MCF 10A (cell line): ENCODE data around the gene MKNK1. TPM values are rescaled to one million over a fixed set of nuclear protein-coding genes. Genes with fewer than 3 reads are reported as not detected.

Source experiments
- BruUV-seq: library from RNA; stranded (reverse); fragments of 400-500 nt; replicated peaks from 2 replicates; lab custom pipeline; 2021; lab: Mats Ljungman, UMichigan
- CTCF ChIA-PET: fragments of 300-600 bp; sonication (Branson Sonifier 250); formaldehyde crosslinking; extraction: SDS; loops from one replicate; lab custom pipeline; 2021; ENCODE audit warnings: antibody characterized with exemption, inconsistent platforms; lab: Yijun Ruan, JAX
- POLR2A ChIA-PET: fragments of 300-600, 350-650 bp; sonication (Branson Sonifier 250); formaldehyde crosslinking; extraction: SDS; loops from one replicate; lab custom pipeline; 2020; ENCODE audit warnings: antibody characterized with exemption, inconsistent platforms; lab: Yijun Ruan, JAX
- DNase-seq: peaks from one replicate; pipeline ENCODE4 v3.0.0-alpha.2; 2018; ENCODE audit not compliant: unreplicated experiment
- H3K27ac Mint-ChIP-seq: one replicate; pipeline ENCODE4 v1.8.0; 2022; ENCODE audit warnings: mild to moderate bottlenecking, low read depth, mixed read lengths; ENCODE audit not compliant: unreplicated experiment
- H3K27me3 Mint-ChIP-seq: one replicate; pipeline ENCODE4 v1.8.0; 2022; ENCODE audit warnings: mixed read lengths; ENCODE audit not compliant: insufficient read depth, unreplicated experiment
- H3K36me3 Mint-ChIP-seq: one replicate; pipeline ENCODE4 v1.8.0; 2022; ENCODE audit warnings: mild to moderate bottlenecking, moderate library complexity, mixed read lengths; ENCODE audit not compliant: insufficient read depth, unreplicated experiment
- H3K4me1 Mint-ChIP-seq: one replicate; pipeline ENCODE4 v1.8.0; 2022; ENCODE audit warnings: mixed read lengths; ENCODE audit not compliant: insufficient read depth, unreplicated experiment
- H3K4me3 Mint-ChIP-seq: one replicate; pipeline ENCODE4 v1.8.0; 2022; ENCODE audit warnings: mild to moderate bottlenecking, moderate library complexity, mixed read lengths; ENCODE audit not compliant: unreplicated experiment
- H3K9me3 Mint-ChIP-seq: one replicate; pipeline ENCODE4 v1.8.0; 2022; ENCODE audit warnings: mixed read lengths; ENCODE audit not compliant: unreplicated experiment
- intact Hi-C: fragments of 100-400 bp; cut with micrococcal nuclease; formaldehyde crosslinking; loops from 2 replicates; pipeline ENCODE4 v1.14.1; 2022
- total RNA-seq: library from RNA; stranded (reverse); gene quantifications from 2 replicates; pipeline ENCODE4 v1.2.3, GENCODE V29; 2022
- TF ChIP-seq, protein P1 (sequence below): fragments of 200-600 bp; IDR thresholded peaks from one replicate; pipeline ENCODE4 v1.8.0; 2022; ENCODE audit warnings: antibody characterized with exemption, mild to moderate bottlenecking; ENCODE audit not compliant: unreplicated experiment

Gene MKNK1
- total RNA-seq, 1 experiment from 2014 or later = 25.6 TPM

DNA sequence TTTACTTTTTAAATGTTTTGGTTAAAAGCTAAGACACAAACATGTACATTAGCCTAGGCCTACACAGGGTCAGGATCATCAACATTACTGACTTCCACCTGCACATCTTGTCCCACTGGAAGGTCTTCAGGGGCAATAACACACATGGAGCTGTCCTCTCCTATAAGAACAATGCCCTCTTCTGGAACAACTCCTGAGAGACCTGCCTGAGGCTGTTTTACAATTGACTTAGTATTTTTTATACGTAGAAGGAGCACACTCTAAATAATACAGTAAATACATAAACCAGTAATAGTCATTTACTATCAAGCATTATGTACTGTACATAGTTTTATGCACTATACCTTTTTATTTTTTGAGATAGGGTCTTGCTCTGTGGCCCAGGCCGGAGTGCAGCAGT, 26.7 kb upstream of the MKNK1 start:
- BruUV-seq = no TSS peak
- no peak overlapping the region for H3K4me3 Mint-ChIP-seq
- H3K27me3 Mint-ChIP-seq = no peaks in the 10 kb centered on the region
- peaks cover 39% of the 10 kb centered on the region for H3K36me3 Mint-ChIP-seq
- H3K9me3 Mint-ChIP-seq = no peaks in the 10 kb centered on the region
- intact Hi-C loops = no loop called here
- no peak for DNase-seq
- H3K4me1 Mint-ChIP-seq = no peaks in the 10 kb centered on the region
- ChIA-PET CTCF (interaction anchor here (0.8 kb wide), 1 partner anchor 17 kb away, joined by 4 read pairs; no protein-coding TSS in a partner anchor), POLR2A (interaction anchor here (0.7 to 2.4 kb wide), 5 partner anchors 12 to 16 kb away, joined by 3 to 10 read pairs (median 3); partner anchors contain the start of gene MOB3C)
- H3K27ac Mint-ChIP-seq = no peak overlapping the region
- TF ChIP-seq, protein P1, sequence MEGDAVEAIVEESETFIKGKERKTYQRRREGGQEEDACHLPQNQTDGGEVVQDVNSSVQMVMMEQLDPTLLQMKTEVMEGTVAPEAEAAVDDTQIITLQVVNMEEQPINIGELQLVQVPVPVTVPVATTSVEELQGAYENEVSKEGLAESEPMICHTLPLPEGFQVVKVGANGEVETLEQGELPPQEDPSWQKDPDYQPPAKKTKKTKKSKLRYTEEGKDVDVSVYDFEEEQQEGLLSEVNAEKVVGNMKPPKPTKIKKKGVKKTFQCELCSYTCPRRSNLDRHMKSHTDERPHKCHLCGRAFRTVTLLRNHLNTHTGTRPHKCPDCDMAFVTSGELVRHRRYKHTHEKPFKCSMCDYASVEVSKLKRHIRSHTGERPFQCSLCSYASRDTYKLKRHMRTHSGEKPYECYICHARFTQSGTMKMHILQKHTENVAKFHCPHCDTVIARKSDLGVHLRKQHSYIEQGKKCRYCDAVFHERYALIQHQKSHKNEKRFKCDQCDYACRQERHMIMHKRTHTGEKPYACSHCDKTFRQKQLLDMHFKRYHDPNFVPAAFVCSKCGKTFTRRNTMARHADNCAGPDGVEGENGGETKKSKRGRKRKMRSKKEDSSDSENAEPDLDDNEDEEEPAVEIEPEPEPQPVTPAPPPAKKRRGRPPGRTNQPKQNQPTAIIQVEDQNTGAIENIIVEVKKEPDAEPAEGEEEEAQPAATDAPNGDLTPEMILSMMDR = no peak

DNA sequence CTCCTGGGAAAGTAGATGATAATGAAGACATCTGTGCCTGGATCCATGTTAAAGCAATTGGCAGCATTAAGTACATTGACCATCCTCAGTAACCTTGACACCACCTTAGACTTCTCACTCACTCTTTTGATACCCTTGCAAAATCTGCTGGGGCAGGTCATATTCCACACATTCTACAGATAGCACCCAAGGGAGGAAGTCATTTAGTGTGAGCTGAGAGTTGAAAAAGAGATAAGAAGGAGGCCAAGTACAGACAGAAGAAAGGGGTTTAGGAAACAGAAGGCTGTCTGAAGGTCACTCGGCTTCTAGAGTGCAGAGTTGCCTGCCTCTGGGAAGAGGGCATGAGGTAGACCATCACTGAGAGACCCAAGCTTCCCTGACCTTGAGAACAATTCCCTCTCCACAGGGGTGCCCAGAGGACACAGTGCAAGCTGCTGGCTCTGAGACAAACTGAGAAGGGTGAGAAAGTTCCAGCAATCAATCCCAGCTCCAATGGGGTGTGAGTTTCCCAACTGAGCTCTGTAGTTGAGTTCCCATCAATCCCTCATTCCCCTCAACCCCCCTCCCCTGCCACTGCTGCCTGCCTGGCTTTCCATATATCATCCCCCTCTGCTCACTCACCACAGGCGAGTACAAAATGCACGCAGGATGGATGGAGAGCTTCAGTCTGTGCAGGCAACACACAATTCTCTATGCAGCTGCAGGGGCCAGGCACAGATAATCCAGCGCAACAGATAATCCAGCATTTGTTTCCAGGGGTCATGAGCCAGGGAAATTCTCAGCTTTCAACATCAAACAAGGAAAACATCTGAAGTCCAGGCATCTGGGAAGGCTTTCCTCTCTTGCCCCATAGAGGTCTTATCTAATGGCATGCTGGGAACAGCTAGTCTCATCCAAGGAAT, 19.9 kb upstream of the MKNK1 start:
- no TSS peak for BruUV-seq
- H3K27me3 Mint-ChIP-seq = no peaks in the 10 kb centered on the region
- POLR2A ChIA-PET = interaction anchor here (0.6 to 1.6 kb wide), 6 partner anchors 10 to 193 kb away, joined by 3 to 6 read pairs (median 3); partner anchors contain the start of gene MKNK1
- TF ChIP-seq, protein P1 = no peak
- DNase-seq = no peak
- CTCF ChIA-PET = interaction anchor here (0.6 to 2.2 kb wide), 5 partner anchors 11 to 328 kb away, joined by 3 to 8 read pairs (median 3); partner anchors contain the start of gene MKNK1
- no peak overlapping the region for H3K27ac Mint-ChIP-seq
- H3K36me3 Mint-ChIP-seq = peaks cover 4% of the 10 kb centered on the region
- H3K4me1 Mint-ChIP-seq = no peaks in the 10 kb centered on the region
- intact Hi-C loops = no loop called here
- no peaks in the 10 kb centered on the region for H3K9me3 Mint-ChIP-seq
- no peak overlapping the region for H3K4me3 Mint-ChIP-seq

DNA sequence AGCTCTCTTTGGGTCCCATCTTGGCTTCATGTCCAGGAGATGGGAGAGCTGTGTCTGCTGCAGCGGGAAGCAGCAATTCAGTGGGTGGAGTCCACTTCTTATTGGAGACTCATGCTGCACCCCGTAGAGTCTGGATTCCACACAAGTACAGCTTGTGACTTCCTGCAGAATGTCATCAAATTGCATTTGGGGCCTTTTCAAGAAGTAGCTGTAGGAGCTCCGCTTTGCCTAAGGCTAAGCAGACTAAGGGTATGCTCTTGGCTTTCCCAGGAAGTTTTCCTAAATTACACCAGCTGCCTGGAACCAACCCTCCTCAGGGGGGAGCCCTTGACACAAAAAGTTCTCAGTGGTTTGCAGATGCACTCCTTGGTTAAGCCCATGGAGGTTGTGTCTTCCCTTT, 18.3 kb upstream of the MKNK1 start:
- intact Hi-C loops = loop anchor here (1.0 kb wide), 1 partner anchor 103 kb away; no protein-coding TSS in a partner anchor
- CTCF ChIA-PET = interaction anchor here (0.8 to 2.2 kb wide), 6 partner anchors 10 to 103 kb away, joined by 3 to 8 read pairs (median 4); no protein-coding TSS in a partner anchor
- TF ChIP-seq, protein P1 = peak; percentile 17
- H3K27ac Mint-ChIP-seq = no peak overlapping the region
- H3K9me3 Mint-ChIP-seq = no peaks in the 10 kb centered on the region
- peaks cover 4% of the 10 kb centered on the region for H3K36me3 Mint-ChIP-seq
- H3K27me3 Mint-ChIP-seq = no peaks in the 10 kb centered on the region
- no TSS peak for BruUV-seq
- H3K4me1 Mint-ChIP-seq = peaks cover 3% of the 10 kb centered on the region
- DNase-seq = peak; percentile 61
- no peak overlapping the region for H3K4me3 Mint-ChIP-seq
- POLR2A ChIA-PET = no interaction called here

DNA sequence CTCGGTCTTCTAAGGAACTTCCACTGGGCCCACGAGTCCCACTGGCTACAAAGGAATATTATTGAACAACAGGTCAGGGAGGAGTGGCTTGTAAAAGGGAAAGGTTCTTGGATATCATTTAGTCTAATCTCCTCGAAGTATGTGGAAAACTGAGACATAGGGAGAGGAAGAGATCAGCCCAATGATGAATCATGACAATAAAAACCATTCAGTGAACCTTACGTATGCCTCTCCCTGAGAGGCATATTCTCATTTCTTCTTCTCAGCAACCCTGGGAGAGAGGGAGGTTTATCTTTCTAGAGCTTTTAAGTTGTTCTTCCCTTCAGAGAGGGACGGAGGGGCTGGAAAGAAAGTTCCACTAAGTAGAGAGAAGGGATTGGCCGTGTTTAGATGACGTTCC, 17.9 kb upstream of the MKNK1 start:
- Mint-ChIP-seq H3K4me3 (no peak overlapping the region), H3K27ac (no peak overlapping the region), H3K4me1 (peaks cover 7% of the 10 kb centered on the region), H3K27me3 (no peaks in the 10 kb centered on the region), H3K36me3 (peaks cover 3% of the 10 kb centered on the region), H3K9me3 (no peaks in the 10 kb centered on the region)
- ChIA-PET POLR2A (no interaction called here), CTCF (interaction anchor here (0.8 to 1.1 kb wide), 5 partner anchors 10 to 74 kb away, joined by 3 to 5 read pairs (median 3); no protein-coding TSS in a partner anchor)
- intact Hi-C loops = loop anchor here (1.0 kb wide), 1 partner anchor 103 kb away; no protein-coding TSS in a partner anchor
- TF ChIP-seq, protein P1 = no peak
- BruUV-seq = no TSS peak
- DNase-seq = no peak
